GM18507 (cell line): Measurements from ENCODE around the gene AFDN.

Experiments
- DNase-seq: peaks from one replicate; pipeline ENCODE4 v3.0.0; 2011; ENCODE audit warnings: low read depth; ENCODE audit not compliant: insufficient read length; ENCODE audit errors: extremely low spot score
- FAIRE-seq: peaks from 2 replicates; lab custom pipeline; 2011; peaks lifted over from hg19 to GRCh38; lab: Jason Lieb, UNC

Gene AFDN, protein sequence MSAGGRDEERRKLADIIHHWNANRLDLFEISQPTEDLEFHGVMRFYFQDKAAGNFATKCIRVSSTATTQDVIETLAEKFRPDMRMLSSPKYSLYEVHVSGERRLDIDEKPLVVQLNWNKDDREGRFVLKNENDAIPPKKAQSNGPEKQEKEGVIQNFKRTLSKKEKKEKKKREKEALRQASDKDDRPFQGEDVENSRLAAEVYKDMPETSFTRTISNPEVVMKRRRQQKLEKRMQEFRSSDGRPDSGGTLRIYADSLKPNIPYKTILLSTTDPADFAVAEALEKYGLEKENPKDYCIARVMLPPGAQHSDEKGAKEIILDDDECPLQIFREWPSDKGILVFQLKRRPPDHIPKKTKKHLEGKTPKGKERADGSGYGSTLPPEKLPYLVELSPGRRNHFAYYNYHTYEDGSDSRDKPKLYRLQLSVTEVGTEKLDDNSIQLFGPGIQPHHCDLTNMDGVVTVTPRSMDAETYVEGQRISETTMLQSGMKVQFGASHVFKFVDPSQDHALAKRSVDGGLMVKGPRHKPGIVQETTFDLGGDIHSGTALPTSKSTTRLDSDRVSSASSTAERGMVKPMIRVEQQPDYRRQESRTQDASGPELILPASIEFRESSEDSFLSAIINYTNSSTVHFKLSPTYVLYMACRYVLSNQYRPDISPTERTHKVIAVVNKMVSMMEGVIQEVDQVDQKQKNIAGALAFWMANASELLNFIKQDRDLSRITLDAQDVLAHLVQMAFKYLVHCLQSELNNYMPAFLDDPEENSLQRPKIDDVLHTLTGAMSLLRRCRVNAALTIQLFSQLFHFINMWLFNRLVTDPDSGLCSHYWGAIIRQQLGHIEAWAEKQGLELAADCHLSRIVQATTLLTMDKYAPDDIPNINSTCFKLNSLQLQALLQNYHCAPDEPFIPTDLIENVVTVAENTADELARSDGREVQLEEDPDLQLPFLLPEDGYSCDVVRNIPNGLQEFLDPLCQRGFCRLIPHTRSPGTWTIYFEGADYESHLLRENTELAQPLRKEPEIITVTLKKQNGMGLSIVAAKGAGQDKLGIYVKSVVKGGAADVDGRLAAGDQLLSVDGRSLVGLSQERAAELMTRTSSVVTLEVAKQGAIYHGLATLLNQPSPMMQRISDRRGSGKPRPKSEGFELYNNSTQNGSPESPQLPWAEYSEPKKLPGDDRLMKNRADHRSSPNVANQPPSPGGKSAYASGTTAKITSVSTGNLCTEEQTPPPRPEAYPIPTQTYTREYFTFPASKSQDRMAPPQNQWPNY (N-terminal part only)

DNA sequence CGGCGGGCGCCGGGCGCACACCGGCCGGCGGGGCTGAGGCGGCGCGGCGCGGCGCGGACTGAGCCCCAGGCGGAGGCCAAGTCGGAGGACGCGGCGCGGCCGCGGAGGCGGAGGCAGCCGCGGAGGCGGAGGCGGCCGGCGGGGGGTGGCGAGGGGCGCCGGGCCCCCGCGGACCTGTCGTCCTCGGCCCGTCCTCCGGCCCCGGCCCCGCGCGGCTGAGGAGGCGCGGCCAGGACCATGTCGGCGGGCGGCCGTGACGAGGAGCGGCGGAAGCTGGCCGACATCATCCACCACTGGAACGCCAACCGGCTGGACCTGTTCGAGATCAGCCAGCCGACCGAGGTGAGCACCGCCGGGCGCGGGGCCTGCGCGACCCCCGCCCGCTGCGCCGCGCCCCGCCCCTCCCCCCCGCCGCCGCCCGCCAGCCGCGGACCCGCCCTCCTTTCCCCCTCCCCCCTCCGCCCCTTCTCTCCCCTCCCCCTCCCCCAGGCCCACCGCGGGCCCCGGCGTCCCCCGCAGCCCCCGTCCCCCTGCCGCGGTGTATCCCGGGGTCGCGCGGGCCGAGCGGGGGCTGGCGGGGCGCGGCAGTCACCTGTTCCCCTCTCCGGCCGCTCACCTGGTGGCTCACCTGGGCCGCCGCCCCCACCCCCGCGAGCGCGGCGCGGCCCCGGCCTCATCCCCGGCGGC is at the start of gene AFDN:
Gene AFDN (plus strand): TSS at position 16 of the 687 bp plus-strand sequence. CDS start 222 bp downstream, at position 238.
- DNase-seq (peak; percentile 20), FAIRE-seq (no peak)

DNA sequence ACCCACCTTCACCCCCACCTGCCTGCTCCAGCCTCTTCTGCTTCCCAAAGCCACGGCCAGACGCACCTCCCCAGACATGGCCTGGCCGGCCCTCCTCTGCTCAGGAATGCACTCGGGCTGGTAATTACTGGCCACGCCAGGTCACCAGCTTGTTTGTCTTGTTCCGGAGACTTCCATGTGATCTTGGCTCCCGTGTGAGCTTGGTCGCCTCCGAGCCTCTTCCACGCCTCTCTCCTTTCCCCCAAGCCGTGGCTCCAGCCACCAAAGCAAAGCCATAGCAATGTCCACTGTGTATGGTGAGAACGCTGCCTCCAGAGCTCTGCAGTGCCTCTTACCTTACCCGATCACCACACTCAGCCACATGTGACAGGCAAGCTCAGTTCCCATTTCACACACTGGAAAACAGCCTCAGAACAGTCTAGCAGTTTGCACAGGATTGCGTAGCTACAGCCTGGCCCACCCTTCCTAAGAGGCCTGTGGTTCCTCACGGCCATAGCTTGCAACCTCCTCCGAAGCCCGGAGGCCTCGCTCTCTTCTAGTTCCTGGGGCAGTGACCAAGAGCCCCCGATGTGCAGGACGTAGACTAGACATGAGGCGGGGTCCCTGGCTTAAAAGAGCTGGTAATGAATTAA is 48.1 kb upstream of the AFDN start:
- FAIRE-seq (no peak), DNase-seq (no peak)

GRCh38 chr6:167779129-167779992 is 47.4 kb upstream of the AFDN start:
- FAIRE-seq = no peak
- no peak for DNase-seq

GRCh38 chr6:167779993-167780655 is 46.6 kb upstream of the AFDN start:
- FAIRE-seq (no peak), DNase-seq (no peak)

DNA sequence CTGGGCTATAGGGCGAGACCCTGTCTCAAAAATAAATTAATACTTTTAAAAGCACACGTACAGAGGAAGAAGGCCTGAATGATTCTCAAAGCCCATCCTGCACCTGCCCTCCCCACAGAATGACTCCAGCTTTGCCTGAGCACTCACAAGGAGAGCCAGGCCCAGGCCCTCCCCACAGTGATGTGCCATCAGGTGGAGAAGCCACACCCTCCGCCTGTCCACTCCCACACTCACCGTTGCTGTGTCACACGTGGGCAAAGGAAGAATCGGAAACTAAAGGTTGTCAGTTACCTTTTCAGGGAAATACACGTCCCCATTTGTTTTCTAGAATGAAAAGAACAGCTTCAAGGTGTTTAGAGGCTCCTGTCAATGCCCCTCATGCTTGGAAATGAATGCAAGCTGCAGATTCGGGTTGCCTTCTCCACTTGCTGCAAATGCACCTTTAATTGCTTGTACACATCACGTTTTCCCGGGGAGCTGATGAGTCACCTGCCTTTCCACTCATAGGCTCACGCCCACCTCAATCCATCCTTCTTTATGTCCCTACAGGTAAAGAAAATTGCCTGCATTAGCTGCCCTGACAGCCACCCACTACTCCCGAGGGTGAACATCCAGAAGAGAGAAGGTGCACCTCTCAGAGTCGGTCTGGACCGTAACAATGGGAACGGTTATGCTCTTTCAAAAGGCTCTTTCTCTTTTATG is 45.5 kb upstream of the AFDN start:
- no peak for DNase-seq
- no peak for FAIRE-seq

GRCh38 chr6:167781868-167782267 is 44.8 kb upstream of the AFDN start:
- FAIRE-seq = no peak

GRCh38 chr6:167782698-167783517 is 43.8 kb upstream of the AFDN start:
- FAIRE-seq (no peak), DNase-seq (no peak)

More at GRCh38 chr6:167781868-167782267, 44.8 kb upstream of the AFDN start:
- DNase-seq = no peak

- FAIRE-seq (no peak), DNase-seq (no peak)
Observed at GRCh38 chr6:167786853-167787675, 39.6 kb upstream of the AFDN start.

GRCh38 chr6:167787896-167788562 is 38.7 kb upstream of the AFDN start:
- DNase-seq = no peak
- FAIRE-seq = no peak

GRCh38 chr6:167788563-167788903 is 38.2 kb upstream of the AFDN start:
- no peak for FAIRE-seq

GRCh38 chr6:167789358-167789757 is 37.4 kb upstream of the AFDN start:
- DNase-seq (no peak), FAIRE-seq (no peak)

More at GRCh38 chr6:167788563-167788903, 38.2 kb upstream of the AFDN start:
- DNase-seq = no peak

- FAIRE-seq (no peak), DNase-seq (no peak)
Observed at GRCh38 chr6:167791091-167791779, 35.5 kb upstream of the AFDN start.

GRCh38 chr6:167791780-167792478 is 34.8 kb upstream of the AFDN start:
- FAIRE-seq = no peak
- no peak for DNase-seq

DNA sequence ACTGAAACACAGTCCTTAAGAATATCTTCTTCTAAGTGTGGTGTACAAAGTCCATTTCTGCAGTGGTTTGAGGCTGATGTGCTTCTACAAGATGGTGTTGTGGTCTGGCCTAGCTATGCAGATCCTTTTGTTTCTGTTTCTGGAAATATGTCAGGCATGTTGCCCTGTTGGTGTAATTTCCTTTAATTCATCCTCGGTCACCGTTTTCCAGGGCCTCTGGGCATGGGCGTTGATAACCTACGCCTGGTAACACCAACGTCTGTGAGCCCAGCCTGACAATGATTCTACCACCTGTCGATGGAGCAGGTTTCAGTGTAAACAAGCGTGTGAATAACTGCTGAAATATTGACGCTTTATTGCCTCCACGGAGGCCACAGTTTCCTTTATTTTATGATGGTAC is 33.3 kb upstream of the AFDN start:
- DNase-seq = no peak
- FAIRE-seq = no peak
